ENCODE measurements around the gene LRRC8A. TPM values are rescaled to one million over a fixed set of nuclear protein-coding genes. Genes with fewer than 3 reads are reported as not detected.
"Not testable (repeated sequence)": the region's sequence is repeated elsewhere in the genome, so short reads cannot be mapped to it uniquely, and the experiment has no call there.

LRRC8A gene
- total RNA-seq, 2 donors from 2014 or later = 21.8 to 38.3 TPM

GRCh38 chr9:128860937-128861336, 21.0 kb upstream of the LRRC8A start:
- intact Hi-C loops (cut with DNase I, micrococcal nuclease) = loop anchor here in 1 of 2 donors (10.0 kb wide), 1 partner anchor 64 kb away; the partner anchor contains the start of gene PHYHD1
- no peak for ATAC-seq
- DNase-seq = no peak

GRCh38 chr9:128861501-128861900, 20.4 kb upstream of the LRRC8A start:
- ATAC-seq = no peak
- no peak for DNase-seq

GRCh38 chr9:128862401-128862851, 19.5 kb upstream of the LRRC8A start:
- peak; percentile 80 for ATAC-seq

More at GRCh38 chr9:128861501-128861900, 20.4 kb upstream of the LRRC8A start:
- intact Hi-C loops (cut with DNase I, micrococcal nuclease) = loop anchor here in 1 of 2 donors (10.0 kb wide), 1 partner anchor 63 kb away; the partner anchor contains the start of gene PHYHD1

GRCh38 chr9:128863647-128864046, 18.3 kb upstream of the LRRC8A start:
- ATAC-seq = peak; percentile 75

More at GRCh38 chr9:128862401-128862851, 19.5 kb upstream of the LRRC8A start:
- peak; percentile 46 to 60 for DNase-seq
- intact Hi-C loops (cut with DNase I, micrococcal nuclease) = loop anchor here (2.0 to 10.0 kb wide), 2 partner anchors 62 to 66 kb away; partner anchors contain the start of gene PHYHD1 (in 1 of the 2)

GRCh38 chr9:128870128-128870940, 11.6 kb upstream of the LRRC8A start:
- intact Hi-C loops (cut with DNase I, micrococcal nuclease) = no loop called here
- DNase-seq = no peak
- ATAC-seq = no peak

More at GRCh38 chr9:128863647-128864046, 18.3 kb upstream of the LRRC8A start:
- peak; percentile 44 to 82 for DNase-seq
- intact Hi-C loops (cut with DNase I, micrococcal nuclease) = loop anchor here (2.0 to 10.0 kb wide), 2 partner anchors 61 to 65 kb away; partner anchors contain the start of gene PHYHD1 (in 1 of the 2)

GRCh38 chr9:128870941-128871265, 11.0 kb upstream of the LRRC8A start:
- ATAC-seq; intact Hi-C loops (cut with DNase I, micrococcal nuclease); DNase-seq: not testable (repeated sequence)

GRCh38 chr9:128877852-128878251, 4.1 kb upstream of the LRRC8A start:
- intact Hi-C loops (cut with DNase I, micrococcal nuclease) = no loop called here
- ATAC-seq = no peak
- no peak for DNase-seq

- ATAC-seq (peak; percentile 16), DNase-seq (no peak)
- intact Hi-C loops (cut with DNase I, micrococcal nuclease) = no loop called here
Measured at GRCh38 chr9:128882677-128883603, 1.0 kb downstream of the LRRC8A start.

- ATAC-seq (no peak), DNase-seq (no peak)
- intact Hi-C loops (cut with DNase I, micrococcal nuclease) = no loop called here
Measured at GRCh38 chr9:128884164-128884563, 2.2 kb downstream of the LRRC8A start.

- no peak for DNase-seq
- intact Hi-C loops (cut with DNase I, micrococcal nuclease) = no loop called here
- ATAC-seq = no peak
Measured at GRCh38 chr9:128885376-128885775, 3.4 kb downstream of the LRRC8A start.

GRCh38 chr9:128885798-128886197, 3.9 kb downstream of the LRRC8A start:
- intact Hi-C loops (cut with DNase I, micrococcal nuclease) = no loop called here
- DNase-seq (no peak), ATAC-seq (no peak)

GRCh38 chr9:128886211-128886891, 4.4 kb downstream of the LRRC8A start:
- intact Hi-C loops (cut with DNase I, micrococcal nuclease) = no loop called here
- no peak for DNase-seq
- no peak for ATAC-seq

GRCh38 chr9:128887049-128887448, 5.1 kb downstream of the LRRC8A start:
- no peak for ATAC-seq
- intact Hi-C loops (cut with DNase I, micrococcal nuclease) = no loop called here
- DNase-seq = no peak

GRCh38 chr9:128887914-128888350, 6.0 kb downstream of the LRRC8A start:
- DNase-seq (no peak), ATAC-seq (no peak)
- intact Hi-C loops (cut with DNase I, micrococcal nuclease) = no loop called here

GRCh38 chr9:128891321-128892220, 9.6 kb downstream of the LRRC8A start:
- intact Hi-C loops (cut with DNase I, micrococcal nuclease) = no loop called here
- DNase-seq (peak in 1 of 2 donors; percentile 28), ATAC-seq (no peak)

- intact Hi-C loops (cut with DNase I, micrococcal nuclease) = no loop called here
- DNase-seq (peak; percentile 80 to 95), ATAC-seq (peak; percentile 97)
Measured at GRCh38 chr9:128892221-128892921, 10.4 kb downstream of the LRRC8A start.

- intact Hi-C loops (cut with DNase I, micrococcal nuclease) = no loop called here
Measured at GRCh38 chr9:128893354-128893753, 11.4 kb downstream of the LRRC8A start.

More at GRCh38 chr9:128893354-128893753, 11.4 kb downstream of the LRRC8A start:
- DNase-seq (peak in 1 of 2 donors; percentile 25), ATAC-seq (no peak)
